GM12874 (cell line): ENCODE measurements around the gene CEND1.

Experiments used
- TF ChIP-seq, protein P1 (sequence below): IDR thresholded peaks from 2 replicates; pipeline ENCODE4 v1.5.1; 2011; ENCODE audit warnings: low read depth, mild to moderate bottlenecking, control low read depth, low read length, moderate library complexity; ENCODE audit not compliant: insufficient read depth

CEND1 gene

GRCh38 chr11:763549-764321, 26.2 kb downstream of the CEND1 start:
- TF ChIP-seq, protein P1, sequence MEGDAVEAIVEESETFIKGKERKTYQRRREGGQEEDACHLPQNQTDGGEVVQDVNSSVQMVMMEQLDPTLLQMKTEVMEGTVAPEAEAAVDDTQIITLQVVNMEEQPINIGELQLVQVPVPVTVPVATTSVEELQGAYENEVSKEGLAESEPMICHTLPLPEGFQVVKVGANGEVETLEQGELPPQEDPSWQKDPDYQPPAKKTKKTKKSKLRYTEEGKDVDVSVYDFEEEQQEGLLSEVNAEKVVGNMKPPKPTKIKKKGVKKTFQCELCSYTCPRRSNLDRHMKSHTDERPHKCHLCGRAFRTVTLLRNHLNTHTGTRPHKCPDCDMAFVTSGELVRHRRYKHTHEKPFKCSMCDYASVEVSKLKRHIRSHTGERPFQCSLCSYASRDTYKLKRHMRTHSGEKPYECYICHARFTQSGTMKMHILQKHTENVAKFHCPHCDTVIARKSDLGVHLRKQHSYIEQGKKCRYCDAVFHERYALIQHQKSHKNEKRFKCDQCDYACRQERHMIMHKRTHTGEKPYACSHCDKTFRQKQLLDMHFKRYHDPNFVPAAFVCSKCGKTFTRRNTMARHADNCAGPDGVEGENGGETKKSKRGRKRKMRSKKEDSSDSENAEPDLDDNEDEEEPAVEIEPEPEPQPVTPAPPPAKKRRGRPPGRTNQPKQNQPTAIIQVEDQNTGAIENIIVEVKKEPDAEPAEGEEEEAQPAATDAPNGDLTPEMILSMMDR = no peak

DNA sequence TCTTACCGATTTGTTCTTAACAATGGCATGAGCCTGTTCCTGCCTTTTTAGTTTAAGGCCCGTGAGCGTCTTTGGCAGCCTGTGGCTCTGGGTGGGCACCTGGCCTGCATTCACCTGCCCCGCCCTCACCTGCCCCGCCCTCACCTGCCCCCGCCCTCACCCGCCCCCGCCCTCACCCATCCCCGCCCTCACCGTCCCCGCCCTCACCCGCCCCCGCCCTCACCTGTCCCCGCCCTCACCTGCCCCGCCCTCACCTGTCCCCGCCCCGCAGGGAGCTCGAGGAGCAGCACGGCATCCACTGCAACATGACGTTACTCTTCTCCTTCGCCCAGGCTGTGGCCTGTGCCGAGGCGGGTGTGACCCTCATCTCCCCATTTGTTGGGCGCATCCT, 26.8 kb downstream of the CEND1 start:
- TF ChIP-seq, protein P1 = no peak

- TF ChIP-seq, protein P1 = no peak
Observed at GRCh38 chr11:762421-763072, 27.3 kb downstream of the CEND1 start.

DNA sequence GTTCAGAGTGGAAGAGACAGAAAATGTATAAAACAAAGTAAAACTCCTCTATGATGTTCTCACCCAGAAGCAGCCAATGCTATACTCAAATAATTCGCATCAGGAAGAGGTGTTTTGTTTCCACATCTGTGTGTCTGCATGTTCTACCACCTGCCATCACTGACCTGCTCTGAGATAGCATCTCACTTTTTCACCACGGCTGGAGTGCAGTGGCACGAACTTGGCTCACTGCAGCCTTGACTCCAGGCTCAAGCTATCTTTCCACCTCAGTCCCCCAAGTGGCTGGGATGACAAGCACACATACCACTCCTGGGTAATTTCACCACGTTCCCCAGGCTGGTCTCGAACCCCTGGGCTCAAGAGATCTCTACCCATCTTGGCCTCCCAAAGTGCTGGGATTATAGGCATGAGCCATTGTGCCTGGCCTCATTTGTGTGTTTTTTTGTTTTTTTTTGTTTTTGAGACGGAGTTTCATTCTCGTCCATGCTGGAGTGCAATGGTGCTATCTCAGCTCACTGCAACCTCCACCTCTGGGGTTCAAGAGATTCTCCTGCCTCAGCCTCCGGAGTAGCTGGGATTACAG, 28.3 kb downstream of the CEND1 start:
- TF ChIP-seq, protein P1 = no peak

GRCh38 chr11:760236-760635, 29.7 kb downstream of the CEND1 start:
- TF ChIP-seq, protein P1 = no peak

GRCh38 chr11:749731-750130, 40.2 kb downstream of the CEND1 start:
- TF ChIP-seq, protein P1 = no peak

- TF ChIP-seq, protein P1 = no peak
Observed at GRCh38 chr11:748007-748359, 41.9 kb downstream of the CEND1 start.
